ENCODE results near the gene MOSMO.
"Not testable (repeated sequence)": the region's sequence is repeated elsewhere in the genome, so short reads cannot be mapped to it uniquely, and the experiment has no call there.

MOSMO gene

DNA sequence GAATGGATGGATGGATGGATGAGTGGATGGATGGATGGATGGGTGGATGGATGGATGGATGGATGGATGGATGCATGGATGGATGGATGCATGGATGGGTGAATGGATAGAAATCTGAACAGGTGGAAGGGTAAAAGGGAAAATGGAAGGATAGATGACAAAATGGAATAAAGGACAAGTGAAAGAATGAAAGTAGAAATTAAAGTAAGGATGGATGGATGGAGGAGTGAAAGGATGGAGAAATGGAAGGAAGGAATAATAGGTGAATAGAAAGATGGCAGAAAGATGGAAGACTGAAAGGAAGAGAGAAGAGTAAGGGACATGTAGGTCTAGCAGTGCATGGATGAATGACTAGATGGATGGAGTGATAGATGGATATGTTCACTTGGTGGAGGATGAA is 114.3 kb downstream of the MOSMO start:
- TF ChIP-seq CTCF (IDR thresholded peaks at IDR 0.05) = no peak
- H3K27ac ChIP-seq = no peak overlapping the region
- no peak for DNase-seq (ENCODE audit: low spot score)
- no peak overlapping the region for H3K4me3 ChIP-seq

DNA sequence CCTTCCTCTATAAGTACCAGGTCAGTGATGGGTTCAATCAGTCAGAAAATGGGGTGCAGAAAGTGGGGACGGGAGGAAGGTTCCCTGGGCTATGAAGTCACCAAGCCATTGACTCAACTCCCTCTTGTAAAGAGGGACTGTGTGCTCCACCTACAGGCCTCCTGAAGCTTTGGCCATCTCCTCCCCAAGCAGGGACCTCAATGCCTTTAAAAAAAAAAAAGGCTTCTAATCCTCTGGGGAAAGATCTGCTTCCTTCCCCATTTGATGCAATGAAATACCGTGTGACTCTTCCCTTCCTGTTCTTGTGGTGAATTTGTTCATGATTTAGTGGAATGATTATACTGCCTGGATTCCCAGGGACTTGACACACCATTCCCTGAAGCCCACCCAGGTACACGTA is 115.2 kb downstream of the MOSMO start:
- DNase-seq (ENCODE audit: low spot score) = no peak
- Histone ChIP-seq H3K4me3 (no peak overlapping the region), H3K27ac (no peak overlapping the region)
- TF ChIP-seq CTCF (IDR thresholded peaks at IDR 0.05) = no peak

- no peak for TF ChIP-seq CTCF (IDR thresholded peaks at IDR 0.05)
- Histone ChIP-seq H3K4me3 (no peak overlapping the region), H3K27ac (no peak overlapping the region)
- no peak for DNase-seq (ENCODE audit: low spot score)
Measured at GRCh38 chr16:22123759-22124490, 116.0 kb downstream of the MOSMO start.

GRCh38 chr16:22124583-22125284 is 116.8 kb downstream of the MOSMO start:
- no peak for TF ChIP-seq CTCF (IDR thresholded peaks at IDR 0.05)
- DNase-seq (ENCODE audit: low spot score) = no peak
- Histone ChIP-seq H3K4me3 (no peak overlapping the region), H3K27ac (no peak overlapping the region)

DNA sequence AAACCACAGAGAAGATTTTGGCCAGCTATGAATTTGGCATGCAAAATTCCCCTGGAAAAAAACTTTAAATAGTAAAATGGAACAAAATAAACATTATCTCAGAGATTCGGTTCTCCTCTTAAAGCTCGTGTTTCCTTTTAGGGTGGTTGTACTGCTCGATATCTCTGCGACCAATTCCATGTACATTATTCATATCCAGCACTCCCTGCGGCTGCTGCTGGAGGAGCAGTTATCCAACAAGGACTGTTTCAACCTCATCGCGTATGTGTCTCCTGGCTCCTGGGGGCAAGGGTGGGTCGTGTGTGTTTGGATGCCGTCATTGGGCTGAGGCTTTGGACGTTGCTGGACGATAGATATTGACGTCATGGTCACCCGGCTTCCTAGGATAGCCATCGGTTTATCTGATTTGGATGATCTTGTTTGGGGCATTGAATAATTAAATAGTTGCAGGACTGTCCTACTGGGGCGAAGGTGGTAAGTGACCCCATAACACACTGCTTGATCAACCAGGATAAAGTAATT is 118.2 kb downstream of the MOSMO start:
- H3K27ac ChIP-seq = no peak overlapping the region
- no peak for TF ChIP-seq CTCF (IDR thresholded peaks at IDR 0.05)
- peak overlapping the region; percentile 44 for H3K4me3 ChIP-seq
- DNase-seq (ENCODE audit: low spot score) = no peak

DNA sequence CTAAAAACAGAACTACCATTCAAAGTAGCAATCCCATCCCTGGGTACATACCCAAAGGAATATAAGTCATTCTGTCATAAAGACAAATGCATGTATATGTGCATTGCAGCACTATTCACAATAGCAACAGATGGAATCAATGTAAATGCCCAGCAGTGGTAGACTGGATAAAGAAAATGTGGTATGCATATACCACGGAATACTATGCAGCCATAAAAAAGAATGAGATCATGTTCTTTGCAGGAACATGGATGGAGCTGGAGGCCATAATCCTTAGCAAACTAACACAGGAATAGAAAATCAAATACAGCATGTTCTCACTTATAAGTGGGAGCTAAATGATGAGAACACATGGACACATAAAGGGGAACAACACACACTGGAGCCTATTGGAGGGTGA is 120.6 kb downstream of the MOSMO start:
- H3K27ac ChIP-seq; H3K4me3 ChIP-seq; DNase-seq (ENCODE audit: low spot score): not testable (repeated sequence)

- no peak for TF ChIP-seq CTCF (IDR thresholded peaks at IDR 0.05)
Measured at GRCh38 chr16:22130528-22130927, 122.6 kb downstream of the MOSMO start.

More at GRCh38 chr16:22130528-22130927, 122.6 kb downstream of the MOSMO start:
- Histone ChIP-seq H3K27ac (no peak overlapping the region), H3K4me3 (no peak overlapping the region)
- DNase-seq (ENCODE audit: low spot score) = no peak
